OCI-LY7 (cell line): ENCODE measurements around the gene DROSHA.

ENCODE experiments used
- EZH2phosphoT487 ChIP-seq: fragments of 200-600 bp; sonication (generic); IDR thresholded peaks from 2 replicates; pipeline ENCODE4 v1.6.1; 2018; ENCODE audit warnings: low read depth, borderline replicate concordance, mild to moderate bottlenecking, mixed run types, antibody characterized with exemption, low read length, moderate library complexity, mixed read lengths
- TF ChIP-seq, protein P1 (sequence below): fragments of 200-600 bp; sonication (generic); conservative IDR thresholded peaks from 2 replicates; pipeline ENCODE4 v1.5.1; 2014; ENCODE audit warnings: mild to moderate bottlenecking, antibody characterized with exemption, low read length, moderate library complexity, mixed read lengths

DNA sequence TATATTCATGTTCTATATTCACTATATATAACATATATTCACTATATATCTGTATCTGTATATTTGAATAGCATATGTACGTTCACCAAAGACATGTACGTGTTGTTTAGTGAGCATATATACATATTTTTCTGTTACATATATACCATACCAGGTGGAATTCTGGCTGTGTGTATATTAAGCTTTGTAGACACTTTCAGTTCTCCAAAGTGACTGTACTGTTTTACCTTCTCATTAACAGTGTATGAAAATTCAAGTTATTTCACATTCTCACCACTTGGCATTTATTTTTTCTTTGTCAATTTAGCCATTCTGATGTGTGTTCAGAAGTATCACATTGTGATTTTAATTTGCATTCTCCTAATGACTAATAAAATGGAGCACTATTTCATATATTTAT, 52.2 kb downstream of the DROSHA start:
- TF ChIP-seq EZH2phosphoT487 = no peak
- TF ChIP-seq, protein P1, sequence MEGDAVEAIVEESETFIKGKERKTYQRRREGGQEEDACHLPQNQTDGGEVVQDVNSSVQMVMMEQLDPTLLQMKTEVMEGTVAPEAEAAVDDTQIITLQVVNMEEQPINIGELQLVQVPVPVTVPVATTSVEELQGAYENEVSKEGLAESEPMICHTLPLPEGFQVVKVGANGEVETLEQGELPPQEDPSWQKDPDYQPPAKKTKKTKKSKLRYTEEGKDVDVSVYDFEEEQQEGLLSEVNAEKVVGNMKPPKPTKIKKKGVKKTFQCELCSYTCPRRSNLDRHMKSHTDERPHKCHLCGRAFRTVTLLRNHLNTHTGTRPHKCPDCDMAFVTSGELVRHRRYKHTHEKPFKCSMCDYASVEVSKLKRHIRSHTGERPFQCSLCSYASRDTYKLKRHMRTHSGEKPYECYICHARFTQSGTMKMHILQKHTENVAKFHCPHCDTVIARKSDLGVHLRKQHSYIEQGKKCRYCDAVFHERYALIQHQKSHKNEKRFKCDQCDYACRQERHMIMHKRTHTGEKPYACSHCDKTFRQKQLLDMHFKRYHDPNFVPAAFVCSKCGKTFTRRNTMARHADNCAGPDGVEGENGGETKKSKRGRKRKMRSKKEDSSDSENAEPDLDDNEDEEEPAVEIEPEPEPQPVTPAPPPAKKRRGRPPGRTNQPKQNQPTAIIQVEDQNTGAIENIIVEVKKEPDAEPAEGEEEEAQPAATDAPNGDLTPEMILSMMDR = no peak
